WTC11 (cell line): Measurements from ENCODE around the gene DDX39B. TPM values are rescaled to one million over a fixed set of nuclear protein-coding genes. Genes with fewer than 3 reads are reported as not detected.

Experiments
- AR ChIP-seq: fragments of 250-450 bp; sonication (Bioruptor Pico); IDR thresholded peaks from 2 replicates; pipeline ENCODE4 v1.9.0; 2021; ENCODE audit warnings: mild to moderate bottlenecking
- ARID4B ChIP-seq: sonication (generic); formaldehyde crosslinking; IDR thresholded peaks from 2 replicates; pipeline ENCODE4 v1.8.0; 2023; ENCODE audit warnings: missing genetic modification reagents, mild to moderate bottlenecking, borderline replicate concordance
- ATF1 ChIP-seq: sonication (generic); formaldehyde crosslinking; IDR thresholded peaks from 2 replicates; pipeline ENCODE4 v1.8.1; 2023; ENCODE audit warnings: mild to moderate bottlenecking, moderate library complexity, missing genetic modification reagents
- ATF3 ChIP-seq: sonication (generic); formaldehyde crosslinking; conservative IDR thresholded peaks from 2 replicates; pipeline ENCODE4 v1.8.1; 2022; ENCODE audit warnings: mild to moderate bottlenecking, missing genetic modification reagents
- CDX4 ChIP-seq: fragments of 250-450 bp; sonication (Bioruptor Pico); IDR thresholded peaks from 2 replicates; pipeline ENCODE4 v1.9.0; 2021; ENCODE audit warnings: moderate library complexity, mild to moderate bottlenecking, inconsistent platforms, borderline replicate concordance
- CTCF ChIP-seq: fragments of 200-600 bp; IDR thresholded peaks from 2 replicates; pipeline ENCODE4 v1.8.0; 2022; ENCODE audit warnings: antibody characterized with exemption
- ERG ChIP-seq: fragments of 250-450 bp; sonication (Bioruptor Pico); IDR thresholded peaks from 2 replicates; pipeline ENCODE4 v1.8.0; 2021; ENCODE audit warnings: mild to moderate bottlenecking
- ESRRA ChIP-seq: sonication (generic); formaldehyde crosslinking; IDR thresholded peaks from 2 replicates; pipeline ENCODE4 v1.8.1; 2022; ENCODE audit warnings: mild to moderate bottlenecking, missing genetic modification reagents, borderline replicate concordance
- ETV6 ChIP-seq: sonication (generic); formaldehyde crosslinking; IDR thresholded peaks from 2 replicates; pipeline ENCODE4 v1.8.1; 2022; ENCODE audit warnings: mild to moderate bottlenecking, missing genetic modification reagents
- FOXK1 ChIP-seq: sonication (generic); formaldehyde crosslinking; IDR thresholded peaks from 2 replicates; pipeline ENCODE4 v1.8.0; 2022; ENCODE audit warnings: mild to moderate bottlenecking, moderate library complexity, missing genetic modification reagents
- GABPB1 ChIP-seq: sonication (generic); formaldehyde crosslinking; IDR thresholded peaks from 2 replicates; pipeline ENCODE4 v1.8.1; 2023; ENCODE audit warnings: mild to moderate bottlenecking, missing genetic modification reagents
- JAZF1 ChIP-seq: fragments of 250-450 bp; sonication (Bioruptor Pico); IDR thresholded peaks from 2 replicates; pipeline ENCODE4 v1.9.0; 2021; ENCODE audit warnings: moderate library complexity, mild to moderate bottlenecking, inconsistent platforms
- MLX ChIP-seq: sonication (generic); formaldehyde crosslinking; IDR thresholded peaks from 2 replicates; pipeline ENCODE4 v1.8.1; 2023; ENCODE audit warnings: mild to moderate bottlenecking, missing genetic modification reagents, moderate library complexity
- NFYB ChIP-seq: sonication (generic); formaldehyde crosslinking; conservative IDR thresholded peaks from 2 replicates; pipeline ENCODE4 v1.8.0; 2022; ENCODE audit warnings: low read depth, missing genetic modification reagents
- NR1H2 ChIP-seq: sonication (generic); formaldehyde crosslinking; IDR thresholded peaks from 2 replicates; pipeline ENCODE4 v1.9.0; 2021; ENCODE audit warnings: mild to moderate bottlenecking, moderate library complexity, missing genetic modification reagents
- NR2C2 ChIP-seq: sonication (generic); formaldehyde crosslinking; IDR thresholded peaks from 2 replicates; pipeline ENCODE4 v1.8.0; 2022; ENCODE audit warnings: mild to moderate bottlenecking, missing genetic modification reagents
- RORB ChIP-seq: fragments of 250-450 bp; sonication (Bioruptor Pico); IDR thresholded peaks from 2 replicates; pipeline ENCODE4 v1.9.0; 2021; ENCODE audit warnings: mild to moderate bottlenecking
- USF2 ChIP-seq: sonication (generic); formaldehyde crosslinking; IDR thresholded peaks from 2 replicates; pipeline ENCODE4 v1.8.1; 2023; ENCODE audit warnings: mild to moderate bottlenecking, missing genetic modification reagents, moderate library complexity
- ZBTB43 ChIP-seq: sonication (generic); formaldehyde crosslinking; IDR thresholded peaks from 2 replicates; pipeline ENCODE4 v1.8.1; 2023; ENCODE audit warnings: mild to moderate bottlenecking, missing genetic modification reagents
- ZNF138 ChIP-seq: sonication (generic); formaldehyde crosslinking; conservative IDR thresholded peaks from 2 replicates; pipeline ENCODE4 v1.8.1; 2022; ENCODE audit warnings: mild to moderate bottlenecking, moderate library complexity, missing genetic modification reagents
- ZNF232 ChIP-seq: sonication (generic); formaldehyde crosslinking; IDR thresholded peaks from 2 replicates; pipeline ENCODE4 v1.8.0; 2022; ENCODE audit warnings: mild to moderate bottlenecking, missing genetic modification reagents
- ZNF317 ChIP-seq: sonication (generic); formaldehyde crosslinking; IDR thresholded peaks from 2 replicates; pipeline ENCODE4 v1.8.1; 2023; ENCODE audit warnings: low read depth, mild to moderate bottlenecking, moderate library complexity, missing genetic modification reagents, borderline replicate concordance
- total RNA-seq: library from RNA; stranded (reverse); gene quantifications from 3 replicates; pipeline ENCODE4 v1.2.3, GENCODE V29; 2021

DDX39B gene
- total RNA-seq, 1 experiment from 2014 or later = 712 TPM

GRCh38 chr6:31497531-31498476 is 44.0 kb downstream of the DDX39B start, which contains the start of gene MICB (continued):
- no peak; the same call in 1 of the 2 replicates for TF ChIP-seq GABPB1 (CRISPR knock-in tag)
- peak; percentile 61 for TF ChIP-seq NFYB (CRISPR knock-in tag)
- 0 out of 2 replicates have a peak, but pooled peaks have one; percentile 22 for TF ChIP-seq ETV6
- no peak for TF ChIP-seq ZNF232 (CRISPR knock-in tag)
- TF ChIP-seq ARID4B (CRISPR knock-in tag) = 0 out of 2 replicates have a peak, but pooled peaks have one; percentile 18
- TF ChIP-seq ZNF138 (CRISPR knock-in tag) = no peak
- TF ChIP-seq CDX4 (CRISPR knock-in tag) = no peak
- no peak for TF ChIP-seq FOXK1 (CRISPR knock-in tag)
- TF ChIP-seq RORB (CRISPR knock-in tag) = no peak
- TF ChIP-seq ERG = no peak
- TF ChIP-seq ZNF317 (CRISPR knock-in tag) = no peak
- no peak for TF ChIP-seq NR2C2 (CRISPR knock-in tag)
- TF ChIP-seq ZBTB43 (CRISPR knock-in tag) = no peak
- no peak for TF ChIP-seq NR1H2
- no peak for TF ChIP-seq ESRRA (CRISPR knock-in tag)
- no peak for TF ChIP-seq ATF3 (CRISPR knock-in tag)
- TF ChIP-seq JAZF1 (CRISPR knock-in tag) = no peak
- no peak for TF ChIP-seq CTCF
- peak; percentile 58; the same call in 1 of the 2 replicates for TF ChIP-seq USF2 (CRISPR knock-in tag)
- no peak for TF ChIP-seq MLX (CRISPR knock-in tag)
- no peak for TF ChIP-seq AR (CRISPR knock-in tag)
- TF ChIP-seq ATF1 (CRISPR knock-in tag) = 0 out of 2 replicates have a peak, but pooled peaks have one; percentile 37
